ENCODE data around the gene OR5AN1.
"Not testable (repeated sequence)": the region's sequence is repeated elsewhere in the genome, so short reads cannot be mapped to it uniquely, and the experiment has no call there.

OR5AN1 gene, protein sequence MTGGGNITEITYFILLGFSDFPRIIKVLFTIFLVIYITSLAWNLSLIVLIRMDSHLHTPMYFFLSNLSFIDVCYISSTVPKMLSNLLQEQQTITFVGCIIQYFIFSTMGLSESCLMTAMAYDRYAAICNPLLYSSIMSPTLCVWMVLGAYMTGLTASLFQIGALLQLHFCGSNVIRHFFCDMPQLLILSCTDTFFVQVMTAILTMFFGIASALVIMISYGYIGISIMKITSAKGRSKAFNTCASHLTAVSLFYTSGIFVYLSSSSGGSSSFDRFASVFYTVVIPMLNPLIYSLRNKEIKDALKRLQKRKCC

DNA sequence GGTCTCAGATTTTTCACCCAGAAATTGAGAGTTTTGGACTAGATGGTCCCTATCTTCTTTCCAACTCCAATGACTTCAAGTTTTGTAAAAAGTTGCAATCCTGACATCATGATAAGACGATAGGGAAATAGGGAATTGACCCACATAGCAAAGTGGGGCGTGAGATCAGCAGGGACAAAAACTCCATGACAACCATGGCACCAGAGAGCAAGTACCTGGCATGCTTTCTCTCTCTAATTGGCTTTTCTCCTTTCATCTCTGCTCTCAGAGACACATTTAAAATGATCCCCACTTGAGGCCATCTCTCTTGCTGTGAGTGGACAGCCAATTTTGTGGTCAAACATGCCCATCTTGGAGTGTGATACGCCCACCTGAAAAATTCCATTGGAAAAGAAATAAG, at the start of gene OR5AN1:
Gene OR5AN1, plus strand, starts transcription at position 301 of the 400 bp plus-strand sequence. CDS start 5,564 bp downstream, outside the sequence.
- in situ Hi-C loops (cut with MboI; ENCODE audit: low sequenced_read_pairs) = no loop called here

DNA sequence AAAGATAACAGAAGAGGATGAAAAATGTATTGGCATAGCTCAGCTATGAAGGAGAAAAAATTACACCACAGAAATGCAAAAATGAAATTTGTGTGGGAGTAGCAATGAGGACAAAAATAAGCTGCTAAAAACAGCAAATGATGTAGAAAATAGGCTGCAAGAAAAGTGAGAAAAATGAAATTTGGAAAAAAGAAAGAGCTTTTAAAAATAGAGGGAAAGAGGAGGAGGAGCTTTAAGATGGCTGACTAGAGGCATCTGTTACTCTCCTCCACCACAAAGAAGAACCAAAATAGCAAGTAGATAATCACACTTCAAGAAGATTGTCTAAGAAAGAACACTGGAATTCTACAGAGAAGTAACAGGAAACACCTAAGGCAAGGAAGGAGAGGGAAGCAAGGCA, 23.7 kb upstream of the OR5AN1 start:
- in situ Hi-C loops (cut with MboI; ENCODE audit: low sequenced_read_pairs) = no loop called here

DNA sequence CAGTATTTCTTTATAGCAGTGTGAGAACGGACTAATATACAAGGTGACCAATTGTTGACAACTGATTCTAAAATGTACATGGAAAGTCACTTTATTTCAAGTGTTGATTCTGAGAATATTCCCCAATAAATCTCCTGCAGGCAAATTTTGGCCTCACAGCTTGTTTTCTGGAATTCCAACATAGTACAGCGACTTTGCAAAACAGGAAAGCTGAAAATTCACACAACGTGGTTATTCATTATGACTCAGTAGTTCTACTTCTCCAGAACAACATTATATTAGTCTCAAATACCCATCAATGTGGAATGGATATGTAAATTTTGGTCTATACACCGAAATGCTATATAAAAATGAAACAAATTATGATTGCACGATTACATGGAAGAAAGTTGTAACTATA, 22.5 kb upstream of the OR5AN1 start:
- in situ Hi-C loops (cut with MboI; ENCODE audit: low sequenced_read_pairs) = no loop called here

DNA sequence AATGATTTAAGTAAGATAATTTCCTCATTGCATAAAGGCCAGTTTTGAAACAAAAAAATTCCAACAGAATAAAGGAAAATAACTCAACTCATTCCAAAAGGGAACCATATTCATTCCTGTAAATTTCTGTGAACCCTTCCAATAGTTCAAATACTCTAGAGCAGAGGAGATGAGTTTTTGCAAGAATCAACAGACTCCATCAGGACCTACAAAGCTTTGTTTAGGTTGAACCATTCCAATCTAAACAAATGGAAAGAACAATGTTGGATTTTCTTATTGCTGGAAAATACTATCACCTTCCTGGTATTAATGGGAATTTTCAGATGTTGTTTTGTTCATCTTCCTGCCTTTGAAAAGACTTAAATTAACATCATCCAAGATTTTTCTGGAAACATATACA, 21.8 kb upstream of the OR5AN1 start:
- in situ Hi-C loops (cut with MboI; ENCODE audit: low sequenced_read_pairs) = no loop called here

DNA sequence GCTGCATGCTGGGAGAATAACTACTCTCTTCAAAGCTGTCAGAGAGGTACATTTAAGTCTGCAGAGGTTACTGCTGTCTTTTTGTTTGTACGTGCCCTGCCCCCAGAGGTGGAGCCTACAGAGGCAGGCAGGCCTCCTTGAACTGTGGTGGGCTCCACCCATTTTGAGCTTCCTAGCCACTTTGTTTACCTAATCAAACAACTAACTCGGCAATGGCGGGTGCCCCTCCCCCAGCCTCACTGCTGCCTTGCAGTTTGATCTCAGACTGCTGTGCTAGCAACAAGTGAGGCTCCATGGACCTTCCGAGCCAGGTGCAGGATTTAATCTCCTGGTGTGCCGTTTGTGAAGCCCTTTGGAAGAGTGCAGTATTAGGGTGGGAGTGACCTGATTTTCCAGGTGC, 9.0 kb upstream of the OR5AN1 start:
- in situ Hi-C loops (cut with MboI; ENCODE audit: low sequenced_read_pairs) = not testable (repeated sequence)

DNA sequence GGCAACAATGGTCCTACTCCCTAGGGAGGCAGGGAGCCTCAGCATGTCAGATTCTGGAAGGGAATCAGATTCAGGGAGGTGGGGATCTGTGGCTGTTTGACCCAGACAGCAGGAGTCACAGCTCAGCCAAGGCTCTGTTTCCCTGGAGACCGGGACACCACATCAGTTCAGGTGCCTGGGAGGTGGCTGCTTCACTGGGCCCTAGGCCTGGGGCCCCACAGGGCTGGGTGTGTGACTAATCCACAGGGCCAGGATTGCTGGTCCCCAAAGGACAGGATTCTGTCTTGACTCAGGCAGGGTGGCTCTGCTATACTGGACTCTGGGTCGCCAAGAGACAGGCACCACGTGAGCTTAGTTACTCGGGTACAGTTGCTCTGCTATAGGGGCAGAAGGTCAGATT, 3.5 kb upstream of the OR5AN1 start:
- in situ Hi-C loops (cut with MboI; ENCODE audit: low sequenced_read_pairs) = no loop called here

DNA sequence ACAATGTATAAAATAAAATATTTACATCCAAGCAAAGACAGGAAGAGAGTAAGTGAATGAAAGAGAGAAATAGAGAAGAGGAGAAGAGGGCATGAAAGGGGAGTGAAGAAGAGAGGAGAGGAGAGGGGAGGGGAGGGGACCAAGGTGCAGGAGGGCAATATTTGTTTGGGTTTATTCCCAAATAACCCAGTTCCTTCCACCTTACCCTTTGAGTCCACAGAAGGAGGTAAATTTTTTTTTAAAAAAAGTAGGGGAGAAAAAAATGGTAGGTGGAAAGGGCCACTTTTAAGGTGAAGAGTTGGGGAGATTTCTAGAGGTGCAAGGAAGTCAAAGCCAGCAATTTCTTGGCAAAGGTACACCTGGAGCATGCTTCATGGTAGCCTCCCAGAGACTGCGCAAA, 2.1 kb upstream of the OR5AN1 start:
- in situ Hi-C loops (cut with MboI; ENCODE audit: low sequenced_read_pairs) = no loop called here

DNA sequence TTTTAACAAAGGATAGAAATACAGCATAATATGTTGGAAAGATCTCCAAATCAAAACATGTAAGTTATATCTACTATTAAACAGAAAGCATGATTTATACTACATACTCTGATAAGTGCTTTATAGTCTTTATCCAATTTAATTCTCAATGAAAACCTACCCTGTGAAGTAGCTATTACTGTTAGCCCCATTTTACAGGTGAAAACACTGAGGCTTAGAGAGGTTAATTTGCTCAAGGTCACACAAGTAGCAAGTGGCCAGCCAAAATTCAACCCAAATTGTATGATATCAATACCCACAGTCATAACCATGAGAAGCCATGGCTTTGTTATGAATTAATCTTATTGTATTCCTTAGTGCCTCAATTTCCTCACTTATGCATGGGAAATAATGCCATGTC, 675 bp upstream of the OR5AN1 start:
- in situ Hi-C loops (cut with MboI; ENCODE audit: low sequenced_read_pairs) = no loop called here

DNA sequence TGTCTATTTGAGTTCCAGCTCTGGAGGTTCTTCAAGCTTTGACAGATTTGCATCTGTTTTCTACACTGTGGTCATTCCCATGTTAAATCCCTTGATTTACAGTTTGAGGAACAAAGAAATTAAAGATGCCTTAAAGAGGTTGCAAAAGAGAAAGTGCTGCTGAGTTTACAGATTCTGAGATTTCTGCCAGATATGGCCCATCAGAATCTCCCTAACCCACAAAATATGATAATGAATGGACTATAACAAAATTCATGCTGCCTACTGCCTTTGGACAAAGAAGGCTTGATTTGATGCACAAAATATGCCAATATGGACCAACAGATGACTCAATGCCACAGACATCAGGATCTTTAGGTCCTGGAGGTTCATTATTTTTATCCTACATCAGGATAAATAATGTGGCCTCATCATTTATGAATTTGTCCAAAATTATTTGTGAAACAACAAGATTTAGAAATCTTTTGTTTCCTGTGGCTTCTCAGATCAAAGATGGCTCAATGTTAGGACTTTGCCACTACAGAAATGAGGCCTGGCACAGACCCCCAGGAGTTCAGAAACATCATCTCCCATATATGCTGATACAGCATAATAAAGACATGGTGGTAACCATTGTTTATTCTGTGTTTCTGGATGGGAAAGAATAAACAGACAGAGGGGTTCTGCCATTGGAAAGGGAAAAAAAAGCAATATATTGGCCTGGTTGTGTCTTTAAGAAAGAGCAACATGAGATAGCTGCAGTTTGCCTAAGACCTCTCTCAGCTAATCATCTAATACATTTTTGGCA, 6.7 kb downstream of the OR5AN1 start:
- in situ Hi-C loops (cut with MboI; ENCODE audit: low sequenced_read_pairs) = no loop called here

DNA sequence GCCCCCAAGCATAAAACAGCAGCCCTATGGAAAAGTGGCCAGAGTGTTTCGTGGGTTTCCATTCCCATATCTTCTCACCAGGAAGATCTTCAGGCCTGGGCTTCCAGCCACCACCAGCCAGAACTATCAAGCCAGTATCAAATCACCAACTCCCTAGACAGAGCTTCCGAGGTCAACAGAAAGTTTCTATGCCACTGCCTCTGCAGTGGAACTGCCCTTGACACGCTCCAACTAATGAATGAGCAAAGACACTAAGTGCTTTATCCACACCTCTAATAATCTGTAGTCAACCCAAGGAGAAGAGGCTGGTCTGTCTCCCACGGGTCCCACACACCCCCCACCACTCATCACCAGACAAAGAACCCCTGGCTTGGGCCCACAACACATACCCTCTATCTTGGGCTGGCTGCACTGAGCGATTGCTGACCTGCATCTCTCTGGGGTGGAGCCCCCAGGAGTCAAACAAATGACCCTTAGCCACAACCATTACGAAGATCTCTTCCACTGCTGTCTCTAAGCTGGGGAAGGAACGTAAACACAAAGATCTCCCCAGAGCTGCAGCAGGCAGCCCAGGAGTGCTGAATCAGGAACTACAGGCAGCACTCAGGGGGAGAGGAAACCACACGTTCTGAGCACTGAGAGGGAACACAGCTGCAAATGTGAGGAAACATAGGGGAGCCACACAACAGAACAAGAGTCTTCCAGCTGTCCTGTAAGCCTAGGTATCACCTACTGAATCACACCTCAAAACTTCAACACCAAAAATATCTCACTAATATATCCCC, 9.7 kb downstream of the OR5AN1 start:
- in situ Hi-C loops (cut with MboI; ENCODE audit: low sequenced_read_pairs) = no loop called here

DNA sequence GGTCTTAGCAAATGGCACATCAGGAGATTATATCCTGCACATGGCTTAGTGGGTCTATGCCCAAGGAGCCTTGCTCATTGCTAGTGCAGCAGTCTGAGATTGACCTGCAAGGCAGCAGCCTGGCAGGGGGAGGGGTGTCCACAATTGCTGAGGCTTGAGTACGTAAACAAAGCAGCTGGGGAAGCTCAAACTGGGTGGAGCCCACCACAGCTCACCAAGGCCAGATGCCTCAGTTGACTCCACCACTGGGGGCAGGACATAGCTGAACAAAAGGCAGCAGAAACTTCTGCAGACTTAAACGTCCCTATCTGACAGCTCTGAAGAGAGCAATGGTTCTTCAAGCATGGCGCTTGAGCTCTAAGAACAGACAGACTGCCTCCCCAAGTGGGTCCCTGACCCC, 13.6 kb downstream of the OR5AN1 start:
- in situ Hi-C loops (cut with MboI; ENCODE audit: low sequenced_read_pairs) = not testable (repeated sequence)

DNA sequence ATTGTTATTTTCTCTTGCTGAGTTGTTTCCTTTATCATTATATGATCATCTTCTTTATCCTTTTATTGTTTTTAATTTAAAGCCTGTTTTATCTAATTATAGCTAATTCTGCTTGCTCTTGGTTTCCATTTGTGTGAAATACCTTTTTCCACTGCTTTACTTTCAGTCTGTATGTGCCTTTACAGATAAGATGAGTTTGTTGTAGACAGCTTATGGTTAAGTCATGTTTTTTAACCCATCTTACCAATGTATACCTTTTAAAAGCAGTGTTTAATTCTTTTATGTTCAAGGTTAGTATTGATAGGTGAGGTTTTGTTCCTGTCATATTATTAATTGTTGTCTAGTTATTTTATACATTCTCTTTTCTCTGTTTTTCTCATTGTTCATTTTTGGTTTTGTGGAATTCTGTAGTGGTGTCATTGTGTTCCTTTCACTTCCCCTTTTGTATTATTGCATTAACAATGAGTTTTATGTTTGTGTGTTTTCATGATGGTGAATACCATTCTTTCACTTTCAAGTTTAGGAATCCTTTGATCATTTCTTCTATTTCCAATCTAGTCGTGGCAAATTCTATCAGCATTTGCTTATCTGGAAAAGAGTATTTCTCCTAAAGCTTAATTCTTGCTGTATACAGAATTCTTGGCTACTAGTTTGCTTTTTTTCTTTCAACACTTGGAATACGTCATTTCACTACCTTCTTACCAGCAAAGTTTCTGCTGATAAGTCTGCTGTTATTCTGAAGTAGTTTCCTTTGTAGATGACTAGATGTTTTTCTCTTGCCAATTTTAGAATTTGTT, 21.8 kb downstream of the OR5AN1 start:
- in situ Hi-C loops (cut with MboI; ENCODE audit: low sequenced_read_pairs) = no loop called here

DNA sequence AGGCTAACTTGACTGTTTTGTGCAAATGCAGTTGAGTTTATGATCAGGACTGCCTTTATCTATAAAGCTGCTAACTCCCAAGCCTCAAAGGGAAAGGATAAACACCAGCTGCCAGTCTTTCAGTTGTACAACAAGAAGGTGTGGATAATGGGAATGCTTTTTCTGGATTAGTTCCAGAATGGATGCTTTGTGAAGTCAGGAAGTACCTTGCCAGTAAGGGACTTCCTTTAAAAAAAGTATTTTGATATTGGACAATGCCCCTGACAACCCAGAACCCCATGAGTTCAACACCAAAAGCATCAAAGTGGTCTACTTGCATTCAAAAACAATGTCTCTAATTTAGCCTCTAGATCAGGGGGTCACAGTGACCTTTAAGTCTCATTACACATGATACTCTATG, 35.5 kb downstream of the OR5AN1 start:
- in situ Hi-C loops (cut with MboI; ENCODE audit: low sequenced_read_pairs) = no loop called here

DNA sequence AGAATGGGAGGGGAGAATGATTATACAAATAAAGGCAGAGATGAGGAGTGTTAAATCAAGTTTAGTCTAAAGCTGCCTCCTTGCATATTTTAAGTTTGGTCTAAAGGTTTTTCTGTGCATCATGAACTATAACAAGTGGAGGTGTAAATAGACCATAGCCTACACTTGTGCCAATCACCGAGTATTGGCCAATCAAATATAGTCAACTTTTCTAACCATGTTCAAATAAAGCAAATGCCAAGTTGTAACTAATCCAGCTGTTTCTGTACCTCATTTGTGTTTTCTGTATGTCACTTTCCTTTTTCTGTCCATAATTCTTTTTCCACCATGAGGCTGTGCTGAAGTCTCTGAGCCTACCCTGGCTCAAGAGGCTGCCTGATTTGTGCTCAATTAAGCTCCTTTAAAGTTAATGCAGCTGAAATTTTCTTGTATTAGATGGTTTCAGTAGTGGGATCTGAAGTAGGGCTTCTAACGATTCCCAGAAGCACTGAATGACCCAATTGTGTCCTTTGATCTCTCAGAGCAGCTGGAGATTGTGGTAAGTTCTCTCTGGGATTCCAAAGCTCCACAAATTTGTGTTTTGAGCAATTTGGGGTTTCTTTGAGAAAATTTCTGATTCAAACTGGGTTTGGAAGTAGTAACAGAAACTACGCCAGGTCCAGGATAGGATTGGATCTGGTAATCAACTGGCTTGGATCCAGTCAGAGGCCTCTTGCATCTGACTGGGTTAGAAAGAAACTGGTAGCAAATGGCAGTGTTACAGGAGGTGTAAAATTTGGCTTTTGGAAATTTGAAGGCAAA, 42.0 kb downstream of the OR5AN1 start:
- in situ Hi-C loops (cut with MboI; ENCODE audit: low sequenced_read_pairs) = no loop called here

DNA sequence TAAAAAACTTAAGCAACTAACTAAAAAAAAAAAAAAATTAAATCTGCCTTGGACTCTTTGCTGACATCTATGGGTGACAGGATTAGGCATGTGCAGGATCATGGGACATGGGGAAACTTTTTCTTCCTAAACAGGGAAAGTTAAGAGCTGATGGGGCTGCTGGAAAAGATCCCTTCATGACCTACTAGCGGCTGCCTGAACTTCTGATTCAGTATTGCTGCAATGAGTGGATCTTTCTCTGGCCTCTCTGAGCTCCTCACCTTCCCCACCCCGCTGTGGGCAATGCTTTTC, 42.5 kb downstream of the OR5AN1 start:
- in situ Hi-C loops (cut with MboI; ENCODE audit: low sequenced_read_pairs) = no loop called here

DNA sequence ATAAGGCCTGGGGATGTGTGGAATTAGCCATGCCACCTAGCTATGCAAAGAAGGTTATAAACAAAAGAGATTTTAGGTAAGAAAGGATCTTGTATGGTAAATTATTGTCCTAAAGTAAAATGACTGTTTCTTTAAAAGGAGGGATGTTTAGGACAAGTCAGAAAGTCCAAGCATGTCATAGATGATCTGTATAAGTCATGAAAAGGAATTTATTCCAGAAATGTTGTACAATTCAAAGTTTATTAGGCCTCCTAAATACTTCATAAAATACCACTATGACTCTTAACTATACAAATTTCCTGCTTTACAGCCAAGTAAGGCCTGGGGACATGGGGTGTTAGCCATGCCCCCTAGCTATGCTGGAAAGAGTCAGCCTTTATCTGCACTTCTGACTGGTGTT, 44.9 kb downstream of the OR5AN1 start:
- in situ Hi-C loops (cut with MboI; ENCODE audit: low sequenced_read_pairs) = no loop called here

DNA sequence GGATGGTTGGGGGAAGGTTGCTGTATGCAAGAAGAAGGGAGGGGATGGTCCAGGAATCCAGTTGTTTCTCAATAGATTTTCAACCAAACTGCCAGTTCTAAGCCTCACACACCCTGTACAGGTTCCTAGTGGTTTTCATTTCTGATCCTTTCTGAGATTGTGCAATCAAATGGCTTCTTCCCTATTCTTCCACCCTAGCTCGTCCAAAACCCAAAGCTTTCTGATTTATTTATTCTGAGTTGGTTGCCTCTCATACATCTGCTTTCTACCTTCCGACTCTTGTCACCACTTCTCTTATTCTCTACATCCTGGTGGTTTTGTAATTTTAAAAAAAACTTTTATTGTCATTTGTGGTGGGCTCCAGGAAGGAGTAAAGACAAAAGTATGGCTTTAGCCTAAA, 55.0 kb downstream of the OR5AN1 start:
- in situ Hi-C loops (cut with MboI; ENCODE audit: low sequenced_read_pairs) = no loop called here

DNA sequence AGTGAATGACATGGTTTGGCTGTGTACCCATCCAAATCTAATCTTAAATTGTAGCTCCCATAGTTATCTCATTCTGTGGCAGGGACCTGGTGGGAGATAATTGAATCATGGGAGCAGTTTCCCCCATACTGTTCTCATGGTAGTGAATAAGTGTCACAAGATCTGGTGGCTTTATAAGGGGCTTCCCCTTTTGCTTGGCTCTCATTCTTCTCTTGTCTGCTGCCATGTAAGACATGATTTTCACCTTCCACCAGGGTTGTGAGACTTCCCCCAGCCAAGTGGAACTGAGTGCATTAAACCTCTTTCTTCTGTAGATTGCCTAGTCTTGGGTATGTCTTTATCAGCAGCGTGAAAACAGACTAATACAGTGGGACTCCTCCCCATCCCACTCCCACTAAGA, 56.4 kb downstream of the OR5AN1 start:
- in situ Hi-C loops (cut with MboI; ENCODE audit: low sequenced_read_pairs) = no loop called here

DNA sequence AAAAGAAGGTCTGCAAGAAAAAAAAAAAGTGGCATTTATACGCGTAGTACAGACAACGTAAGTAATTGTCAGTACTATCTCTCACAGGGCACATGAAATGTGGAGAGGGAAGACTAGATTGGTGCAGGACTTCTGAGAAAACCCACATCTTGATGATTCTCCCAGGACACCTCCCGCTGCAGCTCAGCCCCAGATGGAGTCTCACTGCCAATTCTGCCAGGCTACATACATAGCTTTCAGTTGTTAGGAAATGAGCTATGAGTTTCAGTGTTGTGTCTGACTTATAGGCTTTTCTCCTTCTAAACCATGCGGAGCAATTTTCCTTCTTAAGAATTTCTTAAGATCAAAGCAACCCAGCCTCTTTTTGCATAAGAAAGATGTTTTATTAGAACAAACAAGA, 57.9 kb downstream of the OR5AN1 start:
- in situ Hi-C loops (cut with MboI; ENCODE audit: low sequenced_read_pairs) = no loop called here

DNA sequence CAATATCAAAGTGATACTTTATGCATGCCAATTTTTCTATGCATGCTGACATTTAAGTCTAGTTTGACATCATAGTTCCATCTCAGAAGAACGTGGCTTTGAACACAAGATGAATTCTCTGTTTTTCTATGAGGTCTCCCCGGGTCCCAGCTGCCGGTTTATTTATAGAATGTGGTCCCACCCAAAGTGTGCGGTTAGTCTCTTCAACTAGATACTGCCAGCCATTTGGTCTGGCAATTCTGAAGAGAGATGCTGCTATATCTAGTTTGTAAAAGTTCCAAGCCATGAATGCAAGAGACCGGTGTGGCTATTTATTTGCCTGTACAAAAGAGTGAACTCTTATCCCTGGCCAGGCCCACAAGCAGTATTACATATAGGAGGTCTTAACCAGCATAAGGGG, 58.3 kb downstream of the OR5AN1 start:
- in situ Hi-C loops (cut with MboI; ENCODE audit: low sequenced_read_pairs) = no loop called here
